NCI-H2081 treated with DMSO at 0.1 percent for 48 hours (cell line): ENCODE results near the gene MAN1C1.
"Not testable (repeated sequence)": the region's sequence is repeated elsewhere in the genome, so short reads cannot be mapped to it uniquely, and the experiment has no call there.

Experiments used
- DNase-seq: peaks from one replicate; lab custom pipeline; 2025; lab: John Stamatoyannopoulos, UW

Gene MAN1C1

GRCh38 chr1:25680701-25681100 lies 64.1 kb downstream of the MAN1C1 start:
- DNase-seq = no peak

DNA sequence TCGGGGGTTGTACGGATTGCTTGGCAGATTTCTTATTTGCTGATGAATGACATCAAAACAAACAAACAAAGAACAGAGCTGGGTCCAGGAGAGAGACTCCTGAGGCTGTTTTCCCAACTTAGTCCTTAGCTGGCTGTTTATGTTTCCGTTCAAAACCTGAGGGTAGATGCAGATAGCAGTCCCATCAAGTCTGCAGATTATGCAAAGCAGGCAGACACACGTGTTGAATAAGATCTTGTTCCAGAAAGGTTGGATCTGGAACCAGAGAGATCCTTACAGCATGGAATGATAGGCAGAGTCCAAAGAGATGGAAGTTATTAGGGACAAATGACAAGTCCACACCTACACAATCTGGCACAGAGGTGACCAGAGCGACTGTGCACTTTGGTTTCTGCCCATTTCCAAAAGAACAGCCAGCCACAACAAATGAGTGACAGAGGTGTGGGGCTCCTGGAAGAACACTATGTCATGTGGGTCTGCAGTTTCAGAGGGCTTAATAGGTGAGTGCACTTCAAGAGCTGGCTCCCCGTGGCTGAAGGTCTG lies 65.5 kb downstream of the MAN1C1 start:
- no peak for DNase-seq

DNA sequence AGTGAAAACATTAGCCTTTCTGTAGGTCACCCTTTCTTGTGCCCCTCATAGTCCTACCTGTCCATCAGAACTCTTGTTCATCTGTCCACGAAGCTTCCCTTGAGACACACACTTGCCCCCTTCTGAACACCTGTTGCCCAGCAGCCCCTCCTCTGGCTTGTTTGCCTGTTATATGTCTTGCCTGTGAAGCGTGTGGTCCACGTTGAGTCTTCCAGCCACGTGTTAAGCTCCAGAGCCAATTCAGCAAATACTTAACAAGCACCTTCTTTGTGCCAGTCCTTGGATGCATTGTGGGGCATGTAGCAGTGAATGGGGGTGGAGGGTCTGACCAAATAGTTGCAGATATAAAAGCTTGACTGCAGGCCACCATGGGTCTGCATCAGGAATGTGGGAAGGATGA lies 66.6 kb downstream of the MAN1C1 start:
- DNase-seq = no peak

DNA sequence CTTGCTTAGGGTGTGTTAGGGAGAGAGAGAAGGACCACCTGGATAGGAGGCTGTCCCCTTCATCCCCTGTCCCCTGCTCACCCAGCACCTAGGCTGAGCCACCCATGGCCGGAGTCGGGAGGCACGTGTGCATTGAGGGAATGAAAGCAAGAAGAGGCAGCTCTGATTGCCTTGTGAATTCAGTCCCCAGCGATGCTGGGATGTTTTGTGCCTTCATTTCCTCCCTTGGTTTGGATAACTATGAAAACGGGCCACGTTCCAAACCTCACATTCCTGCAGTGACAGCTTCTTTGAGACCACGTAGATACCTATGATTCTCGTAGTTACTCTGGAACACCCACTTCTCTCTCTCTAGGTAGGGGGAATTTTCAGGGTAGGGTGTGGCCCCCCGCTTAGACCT lies 67.1 kb downstream of the MAN1C1 start:
- no peak for DNase-seq

DNA sequence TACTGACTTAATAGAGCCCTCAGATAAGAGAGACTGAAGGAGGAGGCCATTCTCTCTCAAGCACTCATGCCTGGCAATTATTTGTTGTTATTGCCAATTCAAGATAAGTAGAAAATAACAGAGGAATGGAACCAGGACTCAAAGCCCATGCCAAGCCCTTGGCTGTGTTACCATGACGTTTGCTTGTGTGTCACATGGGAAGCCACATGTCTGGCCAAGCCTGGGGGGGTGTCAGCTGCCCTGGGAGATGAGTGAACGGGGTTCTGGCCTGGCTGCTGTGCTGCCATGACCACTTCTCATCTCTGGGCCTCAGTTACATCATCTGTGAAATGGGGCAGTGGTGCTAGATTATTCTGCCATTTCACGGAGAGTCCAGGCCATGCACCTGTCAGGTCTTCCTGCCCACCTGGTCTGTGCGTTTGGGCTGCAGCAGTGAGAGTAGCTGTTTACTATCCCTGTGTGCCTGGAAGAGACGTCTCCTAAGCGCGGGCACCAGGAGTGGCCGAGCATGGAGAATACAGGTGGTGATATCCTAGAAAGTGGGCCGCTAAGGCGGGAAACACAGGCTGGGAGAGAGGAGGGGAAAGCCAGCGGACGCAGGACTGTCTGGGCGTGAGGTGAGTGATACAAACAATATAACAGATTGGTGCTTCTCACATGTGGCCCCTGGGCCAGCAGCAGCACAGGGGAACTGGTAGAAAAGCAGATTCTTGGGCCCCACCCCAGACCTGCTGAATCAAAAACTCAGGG lies 67.8 kb downstream of the MAN1C1 start:
- DNase-seq = no peak

DNA sequence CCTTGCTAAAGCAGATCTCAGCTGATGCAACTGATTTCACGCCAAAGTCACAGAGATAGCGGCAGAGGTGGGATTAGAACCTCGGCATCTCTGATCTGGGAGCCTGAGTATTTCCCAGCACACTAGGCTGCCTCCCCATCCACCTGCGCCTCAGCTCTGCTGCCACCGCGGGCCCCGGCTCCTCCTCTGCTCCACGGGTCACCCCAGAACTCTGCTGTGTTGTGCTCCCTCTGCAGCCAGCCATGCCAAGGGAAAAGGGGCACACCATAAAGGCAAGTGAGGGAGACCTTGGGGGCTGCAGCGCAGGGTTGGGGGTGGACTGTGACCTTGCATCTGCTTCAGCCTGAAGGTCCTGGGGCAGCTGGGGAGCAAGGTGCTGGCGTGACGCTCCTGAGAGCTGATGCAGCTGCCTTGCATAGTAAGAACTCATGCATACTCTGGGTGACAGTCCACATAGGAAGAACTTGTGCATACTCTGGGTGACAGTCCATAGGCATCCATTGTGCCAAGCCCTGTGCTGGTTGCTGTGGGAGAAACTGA lies 68.7 kb downstream of the MAN1C1 start:
- DNase-seq = no peak

- DNase-seq = no peak
These were observed 69.5 kb downstream of the MAN1C1 start for GRCh38 chr1:25685938-25686665.

DNA sequence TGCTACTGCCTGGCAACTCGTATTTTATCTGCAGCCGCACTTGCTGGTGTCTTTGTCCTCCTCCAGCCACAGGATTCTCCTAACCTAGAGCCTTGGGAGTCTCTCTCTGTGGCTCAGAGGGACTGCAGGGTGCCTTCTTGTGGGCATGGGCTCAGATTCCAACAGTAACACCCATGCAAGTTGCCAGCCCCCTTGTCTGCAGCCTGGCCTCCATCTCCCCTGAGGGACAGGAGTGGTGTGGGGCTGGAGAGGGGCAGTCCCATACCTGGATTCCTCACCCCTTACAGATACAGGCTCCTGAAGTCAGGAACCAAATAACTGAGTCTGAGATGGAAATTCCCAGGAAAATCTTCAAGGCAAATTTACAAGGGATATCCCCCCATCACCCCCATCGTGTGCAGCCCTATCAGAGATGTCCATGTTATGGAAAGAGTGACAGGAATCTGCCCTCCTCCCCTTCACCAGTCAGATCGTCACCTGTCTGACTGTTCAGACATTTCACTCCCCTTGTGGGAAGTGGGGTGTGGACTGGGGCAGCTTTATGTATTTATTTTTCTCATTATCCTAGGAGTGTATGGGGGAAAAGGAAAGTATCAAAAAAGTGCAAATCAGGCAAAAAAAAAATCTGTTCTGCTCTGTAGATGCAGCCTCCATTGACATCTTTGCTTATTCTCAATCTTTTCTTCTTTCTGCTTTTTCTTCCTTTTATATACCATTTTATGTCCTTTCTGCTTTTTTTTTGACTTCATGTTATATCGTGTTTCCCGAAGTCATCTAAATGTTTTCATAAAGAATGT lies 70.8 kb downstream of the MAN1C1 start:
- no peak for DNase-seq

GRCh38 chr1:25688390-25689119 lies 72.0 kb downstream of the MAN1C1 start:
- DNase-seq = no peak

- no peak for DNase-seq
These were observed 73.2 kb downstream of the MAN1C1 start for GRCh38 chr1:25689686-25690381.

DNA sequence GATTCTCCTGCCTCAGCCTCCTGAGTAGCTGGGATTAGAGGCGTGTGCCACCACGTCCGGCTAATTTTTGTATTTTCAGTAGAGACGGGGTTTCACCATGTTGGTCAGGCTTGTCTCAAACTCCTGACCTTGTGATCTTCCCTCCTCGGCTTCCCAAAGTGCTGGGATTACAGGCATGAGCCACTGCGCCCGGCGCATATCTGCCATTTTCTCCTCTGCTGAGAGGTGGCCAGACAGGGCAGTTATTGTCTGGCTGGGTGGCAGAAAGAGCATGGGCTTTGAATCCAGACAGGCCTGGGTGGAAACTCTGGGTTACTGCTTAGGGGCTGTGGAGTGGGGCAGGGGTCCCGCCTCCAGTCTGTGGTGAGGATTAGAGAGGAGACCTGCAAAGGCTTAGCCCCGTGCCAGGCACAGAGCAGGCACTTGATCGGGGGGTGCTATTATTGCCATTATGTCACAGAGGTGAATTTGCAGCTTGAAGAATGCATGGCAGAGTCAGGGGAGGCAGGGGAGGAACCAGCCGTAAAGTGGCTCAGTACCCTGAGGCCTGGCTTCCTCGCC lies 73.9 kb downstream of the MAN1C1 start:
- no peak for DNase-seq

DNA sequence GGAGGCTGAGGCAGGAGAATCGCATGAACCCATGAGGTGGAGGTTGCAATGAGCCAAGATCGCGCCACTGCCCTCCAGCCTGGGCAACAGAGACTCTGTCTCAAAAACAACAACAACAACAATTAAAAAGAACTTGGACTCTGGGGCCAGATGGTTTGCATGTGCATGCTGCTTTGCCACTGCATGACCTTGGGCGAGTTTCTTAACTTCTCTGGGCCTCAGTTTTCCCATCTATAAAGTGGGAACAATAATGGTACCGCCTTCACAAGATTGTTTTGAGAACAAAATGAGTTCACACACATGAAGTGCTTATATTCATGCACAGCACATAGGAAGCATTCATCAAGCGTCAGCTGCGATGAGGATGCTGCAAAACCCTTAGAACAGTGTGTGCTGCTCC lies 74.6 kb downstream of the MAN1C1 start:
- DNase-seq = no peak

GRCh38 chr1:25692560-25692959 lies 76.0 kb downstream of the MAN1C1 start:
- no peak for DNase-seq

DNA sequence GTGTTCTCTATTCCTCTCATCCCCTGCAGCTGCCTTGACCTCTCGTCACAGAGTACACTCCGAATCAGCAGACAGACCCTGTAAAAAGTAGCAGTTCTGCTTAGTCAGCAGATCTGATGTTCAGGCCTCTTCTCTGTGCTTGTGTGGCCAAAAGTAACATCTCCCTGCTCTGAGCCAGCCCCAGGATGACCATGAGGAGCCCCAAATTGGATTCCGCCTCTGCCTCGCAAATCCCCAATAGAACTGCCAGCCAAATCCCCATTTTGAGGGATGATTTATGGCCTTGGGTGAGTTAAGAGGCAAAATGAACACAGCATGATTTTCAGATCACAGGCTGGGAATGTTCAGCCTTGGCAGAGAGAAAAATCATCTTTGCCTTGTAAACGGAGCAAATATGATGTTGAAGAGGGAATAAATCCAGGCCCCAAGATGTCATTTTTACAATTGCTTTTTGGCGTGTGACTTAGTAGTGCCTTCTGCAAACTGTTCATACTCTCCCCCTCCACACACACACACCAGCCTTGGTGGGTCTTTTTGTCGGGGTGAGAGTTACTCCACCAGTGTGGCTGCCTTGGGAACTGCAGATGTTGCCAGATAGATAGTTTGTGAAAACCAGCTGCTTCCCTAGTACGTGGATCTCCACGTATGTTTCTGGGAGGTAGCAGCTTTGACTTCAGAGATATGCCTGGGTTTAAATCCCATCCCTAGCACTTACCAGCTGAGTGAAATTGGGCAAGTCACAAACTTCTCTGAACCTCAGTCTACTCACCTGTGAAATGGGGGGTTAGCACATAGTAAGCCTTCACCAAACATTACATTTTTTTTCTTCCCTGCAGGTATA lies 77.8 kb downstream of the MAN1C1 start:
- DNase-seq = no peak

DNA sequence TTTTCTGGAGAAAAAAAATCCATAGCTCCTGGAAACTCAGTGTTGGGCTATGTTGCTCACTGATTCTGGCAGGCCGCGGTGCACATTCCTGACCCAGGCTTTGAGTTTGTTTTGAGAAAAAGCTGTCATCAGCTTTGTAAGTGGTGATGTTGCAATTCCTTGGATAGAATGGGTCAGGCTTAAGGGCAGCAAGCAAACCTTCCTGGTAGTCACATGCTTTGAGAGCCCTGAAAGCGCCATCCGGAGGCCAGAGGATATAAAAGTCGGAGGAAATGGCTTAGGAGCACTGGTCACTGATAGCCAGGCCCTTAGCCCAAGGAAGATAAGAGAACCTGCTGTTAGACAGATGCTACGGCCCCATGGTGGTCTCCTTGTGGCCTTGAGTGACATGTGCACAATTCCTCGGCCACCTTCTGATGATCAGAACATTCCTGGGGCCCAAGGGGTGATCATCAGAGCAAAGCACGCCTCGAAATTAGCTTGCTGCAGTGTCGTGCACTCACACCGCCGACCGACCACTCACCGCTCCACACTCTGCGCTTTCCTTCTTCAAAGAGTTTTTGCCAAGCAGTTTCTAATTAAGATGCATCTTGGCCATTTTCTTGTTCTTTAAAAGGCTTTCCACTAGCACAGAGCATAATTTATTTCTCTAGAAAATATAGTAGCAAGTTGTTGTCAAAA lies 78.6 kb downstream of the MAN1C1 start:
- no peak for DNase-seq

DNA sequence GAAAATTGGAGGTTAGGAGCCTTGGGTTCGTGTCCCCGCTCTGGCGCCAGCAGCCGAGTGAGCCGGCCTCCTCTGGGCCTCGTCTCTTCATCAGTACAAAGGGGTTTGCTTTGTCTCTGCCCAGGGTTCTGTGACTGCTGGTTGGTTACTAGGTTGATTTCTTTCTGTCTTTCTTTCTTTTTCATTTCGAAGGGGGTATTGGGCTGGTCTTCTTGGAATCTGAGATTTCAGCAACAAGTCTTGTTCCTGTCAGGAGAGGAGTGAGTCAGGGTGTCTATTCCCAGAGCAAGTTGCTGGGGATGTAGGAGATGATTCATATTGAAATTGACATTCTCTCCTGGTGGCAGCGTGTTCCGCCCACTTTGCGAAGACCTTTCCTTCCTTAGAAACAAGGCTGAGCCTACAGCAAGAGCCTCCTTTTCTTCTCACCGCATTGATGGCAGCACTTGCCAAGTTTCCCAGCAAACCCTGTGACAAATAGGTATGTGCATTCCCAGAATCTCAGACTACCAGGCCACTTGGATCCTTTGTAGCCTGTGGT lies 79.2 kb downstream of the MAN1C1 start:
- DNase-seq = no peak

DNA sequence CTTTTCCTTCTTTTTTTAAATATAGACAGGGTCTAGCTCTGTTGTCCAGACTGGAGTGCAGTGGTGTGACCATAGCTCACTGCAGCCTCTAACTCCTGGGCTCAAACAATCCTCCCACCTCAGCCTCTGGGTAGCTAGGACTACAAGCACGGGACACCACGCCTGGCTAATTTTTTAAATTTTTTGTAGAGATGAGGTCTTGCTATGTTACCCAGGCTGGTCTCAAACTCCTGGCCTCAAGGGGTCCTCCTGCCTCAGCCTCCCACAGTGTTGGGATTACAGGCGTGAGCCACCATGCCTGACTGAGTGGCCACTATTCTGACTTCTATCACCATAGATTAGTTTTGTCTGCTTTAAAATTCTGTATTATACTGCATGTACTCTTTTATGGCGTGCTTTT lies 80.1 kb downstream of the MAN1C1 start:
- not testable (repeated sequence) for DNase-seq

DNA sequence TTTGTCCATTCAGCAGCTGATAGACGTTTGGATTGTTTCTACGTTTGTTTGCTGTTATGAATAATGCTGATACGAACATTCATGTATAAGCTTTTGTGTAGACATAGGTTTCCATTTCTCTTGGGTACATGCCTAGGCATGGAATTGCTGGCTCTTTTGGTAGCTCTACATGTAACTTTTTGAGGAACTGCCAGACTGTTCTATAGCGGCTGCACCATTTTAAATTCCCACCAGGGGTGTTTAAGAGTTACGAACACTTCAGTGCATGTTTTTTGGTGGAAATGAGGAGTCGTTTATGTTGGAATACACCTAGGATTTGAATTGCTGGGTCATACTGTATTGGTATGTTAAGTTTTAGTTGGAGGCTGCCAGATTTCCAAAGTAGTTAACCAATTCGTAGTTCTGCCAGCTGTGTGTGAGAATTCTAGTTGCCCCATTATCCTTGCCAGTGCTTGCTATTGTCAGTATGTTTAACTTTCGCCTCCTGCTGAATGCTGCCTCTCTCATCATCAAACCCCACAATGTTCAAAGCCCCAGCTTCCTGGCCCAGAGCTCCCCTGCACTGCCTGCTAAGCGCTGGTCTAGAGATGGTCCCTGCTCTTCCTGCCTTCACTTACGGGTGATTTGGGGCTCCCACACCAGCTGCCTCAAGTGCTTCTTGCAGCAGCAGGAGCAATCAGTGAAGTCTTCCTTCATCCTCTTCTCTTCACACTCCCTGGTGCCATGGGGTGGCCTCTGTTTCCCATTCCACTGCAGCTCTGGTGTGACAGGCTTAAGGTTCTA lies 81.0 kb downstream of the MAN1C1 start:
- no peak for DNase-seq
